ENCODE measurements around the gene CHI3L1.

DNA sequence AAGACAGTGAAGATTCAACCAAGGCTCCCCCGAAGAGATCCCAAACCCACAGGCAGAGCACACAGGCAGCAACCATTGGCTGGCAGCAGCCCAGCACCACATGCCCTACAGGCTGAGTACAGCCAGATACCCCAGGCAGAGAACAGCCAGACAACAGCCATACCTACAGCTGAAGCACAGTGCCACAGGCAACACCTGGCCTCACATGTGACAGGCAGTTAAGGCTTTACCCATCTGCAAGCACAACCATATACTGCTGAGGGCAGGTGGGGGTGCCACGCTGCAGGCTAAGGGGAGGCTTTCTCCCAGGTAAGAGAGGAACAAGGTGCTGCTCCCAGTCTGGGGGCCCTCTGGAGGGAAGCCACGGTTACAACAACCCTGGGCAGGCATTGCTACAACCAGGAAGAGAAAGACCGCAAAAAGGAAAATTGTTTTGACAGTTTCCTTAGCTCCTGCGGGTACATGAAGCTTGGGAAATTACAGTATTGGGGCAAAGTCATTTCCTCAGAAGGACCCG lies 30.7 kb upstream of the CHI3L1 start:
- TF ChIP-seq ZNF274 (IDR thresholded peaks at IDR 0.05; ENCODE audit: low read depth, low read length) (no peak), YY1 (IDR thresholded peaks at IDR 0.05; ENCODE audit: insufficient read depth, insufficient read length) (no peak), SUZ12 (IDR thresholded peaks at IDR 0.05; ENCODE audit: extremely low read depth, insufficient read depth, insufficient read length) (no peak)
